Lower lobe of right lung (tissue), 2 donors: ENCODE results near the gene ERI3. TPM values are rescaled to one million over a fixed set of nuclear protein-coding genes. Genes with fewer than 3 reads are reported as not detected.

ENCODE experiments used
- ATAC-seq, 2 donors: fragments of 200-7000 bp; cut with Tn5 transposase; one replicate each; pipeline ENCODE4 v1.9.1; 2020 to 2022; ENCODE audit warnings: mild to moderate bottlenecking in 2 of 2, moderate library complexity in 2 of 2
- DNase-seq: peaks from one replicate; pipeline ENCODE4 v3.0.0-alpha.2; 2020
- H3K27ac ChIP-seq: fragments of 200-600 bp; one replicate; pipeline ENCODE4 v1.8.0; 2022
- H3K27me3 ChIP-seq: fragments of 200-600 bp; one replicate; pipeline ENCODE4 v1.8.0; 2022; ENCODE audit warnings: low read depth
- H3K36me3 ChIP-seq: fragments of 200-600 bp; one replicate; pipeline ENCODE4 v1.8.0; 2022; ENCODE audit warnings: mild to moderate bottlenecking
- H3K4me1 ChIP-seq: fragments of 200-600 bp; one replicate; pipeline ENCODE4 v1.8.0; 2022
- H3K4me3 ChIP-seq: fragments of 200-600 bp; one replicate; pipeline ENCODE4 v1.8.0; 2022; ENCODE audit warnings: mild to moderate bottlenecking
- H3K9me3 ChIP-seq: fragments of 200-600 bp; one replicate; pipeline ENCODE4 v1.8.0; 2022
- intact Hi-C: fragments of 100-400 bp; cut with DNase I; formaldehyde crosslinking; loops from one replicate; pipeline ENCODE4 v1.11.0; 2022
- total RNA-seq: library from RNA; stranded (reverse); fragmentation: NEBNext Ultra II Directional; extraction: Animal tissue kit (Norgen Biotek cat#: 25700); gene quantifications from one replicate; pipeline ENCODE4 v1.2.1, GENCODE V29; 2021
- TF ChIP-seq, protein P1 (sequence below): fragments of 200-600 bp; IDR thresholded peaks from one replicate; pipeline ENCODE4 v1.8.0; 2022; ENCODE audit warnings: antibody characterized with exemption, mild to moderate bottlenecking
- donor health status: DM: no; HTN: yes; CAD: no; lungs with severe emphysema.

Gene ERI3
- total RNA-seq, 1 donor from 2014 or later: 36.3 TPM

GRCh38 chr1:44218503-44219300 is 136.4 kb downstream of the ERI3 start:
- no peak for DNase-seq
- Histone ChIP-seq H3K27me3 (no peaks in the 10 kb centered on the region), H3K27ac (no peak overlapping the region), H3K9me3 (no peaks in the 10 kb centered on the region), H3K36me3 (peaks cover 71% of the 10 kb centered on the region), H3K4me3 (no peak overlapping the region), H3K4me1 (peaks cover 11% of the 10 kb centered on the region)
- no peak for ATAC-seq
- intact Hi-C loops: no loop called here
- TF ChIP-seq, protein P1, sequence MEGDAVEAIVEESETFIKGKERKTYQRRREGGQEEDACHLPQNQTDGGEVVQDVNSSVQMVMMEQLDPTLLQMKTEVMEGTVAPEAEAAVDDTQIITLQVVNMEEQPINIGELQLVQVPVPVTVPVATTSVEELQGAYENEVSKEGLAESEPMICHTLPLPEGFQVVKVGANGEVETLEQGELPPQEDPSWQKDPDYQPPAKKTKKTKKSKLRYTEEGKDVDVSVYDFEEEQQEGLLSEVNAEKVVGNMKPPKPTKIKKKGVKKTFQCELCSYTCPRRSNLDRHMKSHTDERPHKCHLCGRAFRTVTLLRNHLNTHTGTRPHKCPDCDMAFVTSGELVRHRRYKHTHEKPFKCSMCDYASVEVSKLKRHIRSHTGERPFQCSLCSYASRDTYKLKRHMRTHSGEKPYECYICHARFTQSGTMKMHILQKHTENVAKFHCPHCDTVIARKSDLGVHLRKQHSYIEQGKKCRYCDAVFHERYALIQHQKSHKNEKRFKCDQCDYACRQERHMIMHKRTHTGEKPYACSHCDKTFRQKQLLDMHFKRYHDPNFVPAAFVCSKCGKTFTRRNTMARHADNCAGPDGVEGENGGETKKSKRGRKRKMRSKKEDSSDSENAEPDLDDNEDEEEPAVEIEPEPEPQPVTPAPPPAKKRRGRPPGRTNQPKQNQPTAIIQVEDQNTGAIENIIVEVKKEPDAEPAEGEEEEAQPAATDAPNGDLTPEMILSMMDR: no peak

- intact Hi-C loops: no loop called here
- ATAC-seq: peak; percentile 56 to 63
- Histone ChIP-seq H3K4me3 (no peak overlapping the region), H3K27me3 (no peaks in the 10 kb centered on the region), H3K36me3 (peaks cover 71% of the 10 kb centered on the region), H3K9me3 (no peaks in the 10 kb centered on the region), H3K27ac (no peak overlapping the region), H3K4me1 (peaks cover 12% of the 10 kb centered on the region)
- peak; percentile 72 for DNase-seq
- TF ChIP-seq, protein P1: peak; percentile 89
These were observed 137.1 kb downstream of the ERI3 start for GRCh38 chr1:44217809-44218410.

GRCh38 chr1:44213222-44214112 is 141.6 kb downstream of the ERI3 start, which contains the start of gene DMAP1:
Gene DMAP1, plus strand, starts transcription at chr1:44213471. Its CDS starts 283 bp downstream, at chr1:44213754.
- TF ChIP-seq, protein P1: no peak
- DNase-seq (peak; percentile 90), ATAC-seq (peak; percentile 94 to 97)
- H3K36me3 ChIP-seq: peaks cover 36% of the 10 kb centered on the region
- peak within 1 kb of the TSS; percentile 84 for H3K27ac ChIP-seq
- intact Hi-C loops: no loop called here
- H3K4me3 ChIP-seq: peak within 1 kb of the TSS; percentile 97
- no peaks in the 10 kb centered on the region for H3K9me3 ChIP-seq
- peaks cover 22% of the 10 kb centered on the region for H3K4me1 ChIP-seq
- H3K27me3 ChIP-seq: no peaks in the 10 kb centered on the region

DNA sequence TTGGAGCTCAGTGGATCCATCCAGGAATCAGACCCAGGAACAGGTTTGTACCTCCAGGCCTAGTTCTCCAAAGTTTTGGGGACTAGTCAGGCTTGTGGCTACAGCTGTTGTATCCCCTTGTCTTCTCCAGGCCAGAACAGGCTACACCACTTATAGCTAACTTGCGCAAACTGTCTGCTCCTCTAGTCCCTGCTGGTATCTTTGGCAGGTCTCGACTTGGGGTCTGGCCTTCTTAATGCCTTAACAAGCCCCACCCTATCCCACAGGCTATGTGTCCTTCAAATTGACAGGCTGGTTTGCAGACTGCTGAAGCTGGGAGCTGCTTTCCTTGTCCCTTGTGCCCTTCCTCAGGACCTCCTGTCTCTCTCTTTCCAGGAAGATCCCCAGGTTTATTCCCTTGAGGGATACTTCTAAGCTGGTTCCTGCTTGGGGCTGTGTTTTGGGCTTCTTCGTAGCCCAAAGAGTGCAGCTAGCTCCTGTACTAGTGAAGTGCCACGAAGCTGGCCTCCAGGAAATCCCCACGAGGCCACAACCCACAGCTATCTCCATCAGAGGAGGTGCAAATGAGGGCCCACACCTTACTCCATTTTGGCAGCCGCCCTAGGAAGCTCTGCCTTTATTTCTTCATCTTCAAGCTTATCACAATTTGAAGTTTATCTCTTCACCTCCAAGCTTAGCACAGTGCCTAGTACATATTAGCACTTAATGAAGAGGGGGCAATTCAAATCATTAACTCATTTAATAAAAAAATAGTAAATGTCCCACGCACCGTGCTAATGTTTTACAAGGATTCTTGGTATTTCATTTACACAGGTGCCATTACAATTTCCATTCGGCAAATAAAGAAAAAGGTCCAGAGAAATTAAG is 142.5 kb downstream of the ERI3 start:
- DNase-seq: no peak
- peaks cover 29% of the 10 kb centered on the region for H3K36me3 ChIP-seq
- peak overlapping the region; percentile 84 for H3K27ac ChIP-seq
- TF ChIP-seq, protein P1: no peak
- intact Hi-C loops: no loop called here
- no peaks in the 10 kb centered on the region for H3K9me3 ChIP-seq
- H3K4me1 ChIP-seq: peaks cover 22% of the 10 kb centered on the region
- H3K27me3 ChIP-seq: no peaks in the 10 kb centered on the region
- no peak for ATAC-seq
- peak overlapping the region; percentile 97 for H3K4me3 ChIP-seq
